Measurements from ENCODE around the gene METTL25B.

DNA sequence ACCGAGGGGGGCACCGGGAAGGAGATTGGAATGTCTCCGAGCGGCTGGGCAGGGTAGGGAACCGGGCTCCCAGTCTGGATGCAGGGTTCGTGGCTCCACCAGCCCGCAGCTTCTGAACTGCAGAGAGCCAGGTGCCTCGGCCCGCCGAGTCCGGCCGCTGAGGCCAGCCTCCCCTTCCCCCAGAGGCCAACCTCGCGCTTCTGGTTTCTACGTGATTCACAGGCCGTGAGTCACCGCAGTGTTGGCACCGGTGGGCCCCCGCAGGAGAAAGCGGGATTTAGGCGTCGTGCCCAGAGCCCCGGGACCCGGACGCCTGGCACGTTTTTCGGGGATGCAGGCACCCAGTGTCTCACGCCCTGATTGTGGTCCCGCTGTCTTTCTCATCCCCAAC is 23.3 kb upstream of the METTL25B start:
- TF ChIP-seq, protein P1, sequence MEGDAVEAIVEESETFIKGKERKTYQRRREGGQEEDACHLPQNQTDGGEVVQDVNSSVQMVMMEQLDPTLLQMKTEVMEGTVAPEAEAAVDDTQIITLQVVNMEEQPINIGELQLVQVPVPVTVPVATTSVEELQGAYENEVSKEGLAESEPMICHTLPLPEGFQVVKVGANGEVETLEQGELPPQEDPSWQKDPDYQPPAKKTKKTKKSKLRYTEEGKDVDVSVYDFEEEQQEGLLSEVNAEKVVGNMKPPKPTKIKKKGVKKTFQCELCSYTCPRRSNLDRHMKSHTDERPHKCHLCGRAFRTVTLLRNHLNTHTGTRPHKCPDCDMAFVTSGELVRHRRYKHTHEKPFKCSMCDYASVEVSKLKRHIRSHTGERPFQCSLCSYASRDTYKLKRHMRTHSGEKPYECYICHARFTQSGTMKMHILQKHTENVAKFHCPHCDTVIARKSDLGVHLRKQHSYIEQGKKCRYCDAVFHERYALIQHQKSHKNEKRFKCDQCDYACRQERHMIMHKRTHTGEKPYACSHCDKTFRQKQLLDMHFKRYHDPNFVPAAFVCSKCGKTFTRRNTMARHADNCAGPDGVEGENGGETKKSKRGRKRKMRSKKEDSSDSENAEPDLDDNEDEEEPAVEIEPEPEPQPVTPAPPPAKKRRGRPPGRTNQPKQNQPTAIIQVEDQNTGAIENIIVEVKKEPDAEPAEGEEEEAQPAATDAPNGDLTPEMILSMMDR (IDR thresholded peaks at IDR 0.05): no peak
- no peak for TF ChIP-seq POLR2A (IDR thresholded peaks at IDR 0.05)
